HepG2 (cell line): ENCODE measurements around the gene MAN2A2. TPM values are rescaled to one million over a fixed set of nuclear protein-coding genes. Genes with fewer than 3 reads are reported as not detected.

Source experiments
- ZNF891 ChIP-seq: sonication (generic); formaldehyde crosslinking; IDR thresholded peaks from 2 replicates; pipeline ENCODE4 v1.5.0; 2020; ENCODE audit warnings: mild to moderate bottlenecking, missing genetic modification reagents
- polyA plus RNA-seq, 8 experiments: library from polyadenylated mRNA; depleted of rRNA in 3 of 8; stranded (reverse) in 7 of 8; unstranded in 1 of 8; fragments of >200 nt; fragmentation: Illumina TruSeq in 4 of 8; extraction: Trizol in 4 of 8; gene quantifications; 2 replicates each; pipeline versions ENCODE4 v1.2.1 to v1.2.3, GENCODE V29; 2011 to 2016; ENCODE audit warnings: low read depth in 4 of 8, missing spikeins in 1 of 8, mixed read lengths in 1 of 8; ENCODE audit not compliant: insufficient read depth in 1 of 8
- total RNA-seq, 5 experiments: library from RNA; depleted of rRNA; stranded (reverse); fragments of >200 nt; fragmentation: Illumina TruSeq; extraction: Trizol; gene quantifications; 2 replicates each; pipeline ENCODE4 v1.2.3, GENCODE V29; 2016; ENCODE audit warnings: low read depth in 1 of 5
- TF ChIP-seq, protein P1 (sequence below), 2 experiments: sonication (generic) in 1 of 2; formaldehyde crosslinking in 1 of 2; IDR thresholded peaks; 2 replicates each; pipeline versions ENCODE4 v1.6.1 to v1.9.0; 2014 to 2022; ENCODE audit warnings: antibody characterized with exemption in 1 of 2, borderline replicate concordance in 1 of 2, inconsistent platforms in 1 of 2, low read depth in 1 of 2, missing genetic modification reagents in 1 of 2
- TF ChIP-seq, protein P2 (sequence below): sonication (generic); formaldehyde crosslinking; IDR thresholded peaks from 2 replicates; pipeline ENCODE4 v1.8.0; 2022; ENCODE audit warnings: mild to moderate bottlenecking, missing genetic modification reagents; ENCODE audit not compliant: insufficient replicate concordance

MAN2A2 gene
- total and polyA plus RNA-seq, 2 of the 13 experiments (the other 11 are each of a cell fraction or from before 2014, with no cell fraction given) = 17.5 to 51.5 TPM

DNA sequence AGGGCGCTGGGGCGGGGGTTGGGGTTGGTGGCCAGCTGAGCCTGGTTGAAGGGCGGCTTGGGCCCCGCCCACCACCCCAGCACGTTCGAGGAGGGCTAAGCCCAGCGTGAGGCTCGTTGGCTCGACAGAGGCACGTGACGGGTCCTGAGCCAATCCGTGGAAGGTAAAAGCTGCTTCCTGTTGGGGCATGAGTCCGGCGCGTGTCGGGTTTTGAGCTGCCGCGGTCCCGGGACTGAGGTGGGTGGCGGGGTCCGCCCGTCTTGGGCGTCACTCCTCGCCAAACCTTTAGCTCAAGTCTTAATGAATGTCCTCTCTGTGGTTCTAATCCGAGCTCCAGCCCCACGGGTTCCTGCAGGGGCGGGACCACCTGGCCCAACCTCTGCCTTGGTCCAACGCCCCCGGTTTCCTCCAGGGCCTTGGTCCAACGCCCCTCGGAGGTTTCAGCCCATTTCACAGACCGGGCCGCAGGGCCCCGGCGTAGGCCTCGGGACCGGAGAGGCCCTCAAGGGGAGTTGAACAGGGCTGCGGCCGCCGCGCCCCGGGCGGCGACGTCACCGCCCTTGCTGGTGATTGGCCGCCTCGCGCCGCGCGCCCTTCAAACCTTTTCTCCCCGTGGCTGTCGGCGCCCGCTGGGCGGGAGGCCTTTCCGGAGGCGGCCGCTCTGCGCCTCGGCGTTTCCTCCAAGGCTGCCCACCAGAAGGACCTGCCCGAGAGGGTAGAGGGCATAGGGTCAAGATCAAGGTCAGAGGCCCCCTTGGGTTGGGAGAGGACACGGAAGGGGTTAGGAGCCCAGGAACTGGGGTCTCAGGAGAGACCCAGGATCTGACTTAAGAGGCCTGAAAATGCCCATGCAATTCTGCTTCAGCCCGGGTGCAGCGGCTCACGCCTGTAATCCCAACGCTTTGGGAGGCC, 51.9 kb downstream of the MAN2A2 start, which contains the start of gene RCCD1 (continued):
- TF ChIP-seq, protein P1, sequence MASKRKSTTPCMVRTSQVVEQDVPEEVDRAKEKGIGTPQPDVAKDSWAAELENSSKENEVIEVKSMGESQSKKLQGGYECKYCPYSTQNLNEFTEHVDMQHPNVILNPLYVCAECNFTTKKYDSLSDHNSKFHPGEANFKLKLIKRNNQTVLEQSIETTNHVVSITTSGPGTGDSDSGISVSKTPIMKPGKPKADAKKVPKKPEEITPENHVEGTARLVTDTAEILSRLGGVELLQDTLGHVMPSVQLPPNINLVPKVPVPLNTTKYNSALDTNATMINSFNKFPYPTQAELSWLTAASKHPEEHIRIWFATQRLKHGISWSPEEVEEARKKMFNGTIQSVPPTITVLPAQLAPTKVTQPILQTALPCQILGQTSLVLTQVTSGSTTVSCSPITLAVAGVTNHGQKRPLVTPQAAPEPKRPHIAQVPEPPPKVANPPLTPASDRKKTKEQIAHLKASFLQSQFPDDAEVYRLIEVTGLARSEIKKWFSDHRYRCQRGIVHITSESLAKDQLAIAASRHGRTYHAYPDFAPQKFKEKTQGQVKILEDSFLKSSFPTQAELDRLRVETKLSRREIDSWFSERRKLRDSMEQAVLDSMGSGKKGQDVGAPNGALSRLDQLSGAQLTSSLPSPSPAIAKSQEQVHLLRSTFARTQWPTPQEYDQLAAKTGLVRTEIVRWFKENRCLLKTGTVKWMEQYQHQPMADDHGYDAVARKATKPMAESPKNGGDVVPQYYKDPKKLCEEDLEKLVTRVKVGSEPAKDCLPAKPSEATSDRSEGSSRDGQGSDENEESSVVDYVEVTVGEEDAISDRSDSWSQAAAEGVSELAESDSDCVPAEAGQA (IDR thresholded peaks at IDR 0.05; ENCODE audit: low read depth) = no peak
- TF ChIP-seq, protein P1 (CRISPR knock-in tag; IDR thresholded peaks at IDR 0.05; ENCODE audit: borderline replicate concordance) = peak; percentile 64; the same call in 1 of the 2 replicates
- peak; percentile 80 for TF ChIP-seq ZNF891 (CRISPR knock-in tag)
- TF ChIP-seq, protein P2, sequence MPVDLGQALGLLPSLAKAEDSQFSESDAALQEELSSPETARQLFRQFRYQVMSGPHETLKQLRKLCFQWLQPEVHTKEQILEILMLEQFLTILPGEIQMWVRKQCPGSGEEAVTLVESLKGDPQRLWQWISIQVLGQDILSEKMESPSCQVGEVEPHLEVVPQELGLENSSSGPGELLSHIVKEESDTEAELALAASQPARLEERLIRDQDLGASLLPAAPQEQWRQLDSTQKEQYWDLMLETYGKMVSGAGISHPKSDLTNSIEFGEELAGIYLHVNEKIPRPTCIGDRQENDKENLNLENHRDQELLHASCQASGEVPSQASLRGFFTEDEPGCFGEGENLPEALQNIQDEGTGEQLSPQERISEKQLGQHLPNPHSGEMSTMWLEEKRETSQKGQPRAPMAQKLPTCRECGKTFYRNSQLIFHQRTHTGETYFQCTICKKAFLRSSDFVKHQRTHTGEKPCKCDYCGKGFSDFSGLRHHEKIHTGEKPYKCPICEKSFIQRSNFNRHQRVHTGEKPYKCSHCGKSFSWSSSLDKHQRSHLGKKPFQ = no peak
